C4-2B (cell line): ENCODE measurements around the gene TAAR9.
A peak's percentile ranks its signal among the peaks of the same experiment; 100 is the strongest.

Experiments
- CTCF ChIP-seq: fragments of 450-650 bp; conservative IDR thresholded peaks from 2 replicates; pipeline ENCODE4 v1.5.1; 2017; ENCODE audit warnings: mild to moderate bottlenecking
- ZFX ChIP-seq: fragments of 450-650 bp; IDR thresholded peaks from 2 replicates; pipeline ENCODE4 v1.6.1; 2017

- TF ChIP-seq CTCF (peak; percentile 85), ZFX (no peak)
These were observed 7.6 kb upstream of the TAAR9 start for GRCh38 chr6:132530293-132530974.
